ENCODE data around the gene BGLAP.
A peak's percentile ranks its signal among the peaks of the same experiment; 100 is the strongest.
"Not testable (repeated sequence)": the region's sequence is repeated elsewhere in the genome, so short reads cannot be mapped to it uniquely, and the experiment has no call there.

BGLAP gene

GRCh38 chr1:156212833-156213643, 28.9 kb upstream of the BGLAP start, which contains the start of gene PMF1:
Gene PMF1, plus strand, starts transcription at chr1:156213007. Its CDS starts 9 bp downstream, at chr1:156213016.
- TF ChIP-seq CTCF (IDR thresholded peaks at IDR 0.05; ENCODE audit: borderline replicate concordance, control extremely low read depth, extremely low read depth, insufficient read depth, missing control alignments): no peak
- peak; percentile 99 for DNase-seq (ENCODE audit: low spot score)
- in situ Hi-C loops (cut with MboI; ENCODE audit: low sequenced_read_pairs, unreplicated experiment): no loop called here

GRCh38 chr1:156213644-156213966, 28.4 kb upstream of the BGLAP start:
- in situ Hi-C loops (cut with MboI; ENCODE audit: low sequenced_read_pairs, unreplicated experiment): no loop called here
- no peak for TF ChIP-seq CTCF (IDR thresholded peaks at IDR 0.05; ENCODE audit: borderline replicate concordance, control extremely low read depth, extremely low read depth, insufficient read depth, missing control alignments)
- DNase-seq (ENCODE audit: low spot score): no peak

GRCh38 chr1:156214024-156214748, 27.8 kb upstream of the BGLAP start:
- no peak for DNase-seq (ENCODE audit: low spot score)
- no peak for TF ChIP-seq CTCF (IDR thresholded peaks at IDR 0.05; ENCODE audit: borderline replicate concordance, control extremely low read depth, extremely low read depth, insufficient read depth, missing control alignments)
- in situ Hi-C loops (cut with MboI; ENCODE audit: low sequenced_read_pairs, unreplicated experiment): no loop called here

- DNase-seq (ENCODE audit: low spot score); in situ Hi-C loops (cut with MboI; ENCODE audit: low sequenced_read_pairs, unreplicated experiment): not testable (repeated sequence)
These were observed 25.5 kb upstream of the BGLAP start for GRCh38 chr1:156216361-156217086.

- no peak for TF ChIP-seq CTCF (IDR thresholded peaks at IDR 0.05; ENCODE audit: borderline replicate concordance, control extremely low read depth, extremely low read depth, insufficient read depth, missing control alignments)
- in situ Hi-C loops (cut with MboI; ENCODE audit: low sequenced_read_pairs, unreplicated experiment): no loop called here
- DNase-seq (ENCODE audit: low spot score): peak; percentile 46
These were observed 24.1 kb upstream of the BGLAP start for GRCh38 chr1:156217871-156218270.

GRCh38 chr1:156220226-156220625, 21.8 kb upstream of the BGLAP start:
- no peak for DNase-seq (ENCODE audit: low spot score)
- TF ChIP-seq CTCF (IDR thresholded peaks at IDR 0.05; ENCODE audit: borderline replicate concordance, control extremely low read depth, extremely low read depth, insufficient read depth, missing control alignments): no peak
- in situ Hi-C loops (cut with MboI; ENCODE audit: low sequenced_read_pairs, unreplicated experiment): loop anchor here (5.0 to 10.0 kb wide), 2 partner anchors 78 to 125 kb away; no protein-coding TSS in a partner anchor

All from GM13976 (cell line).